GM12875 (cell line): ENCODE data around the gene TMEM164.

ENCODE experiments used
- H3K4me3 ChIP-seq: one replicate; pipeline ENCODE4 v1.5.1; 2011; ENCODE audit warnings: low read depth, low read length, control low read depth
- CTCF ChIP-seq: IDR thresholded peaks from 2 replicates; pipeline ENCODE4 v1.5.1; 2011; ENCODE audit warnings: low read depth, mild to moderate bottlenecking, control low read depth, inconsistent platforms, low read length, moderate library complexity, borderline replicate concordance; ENCODE audit not compliant: insufficient read depth

The TMEM164 gene

DNA sequence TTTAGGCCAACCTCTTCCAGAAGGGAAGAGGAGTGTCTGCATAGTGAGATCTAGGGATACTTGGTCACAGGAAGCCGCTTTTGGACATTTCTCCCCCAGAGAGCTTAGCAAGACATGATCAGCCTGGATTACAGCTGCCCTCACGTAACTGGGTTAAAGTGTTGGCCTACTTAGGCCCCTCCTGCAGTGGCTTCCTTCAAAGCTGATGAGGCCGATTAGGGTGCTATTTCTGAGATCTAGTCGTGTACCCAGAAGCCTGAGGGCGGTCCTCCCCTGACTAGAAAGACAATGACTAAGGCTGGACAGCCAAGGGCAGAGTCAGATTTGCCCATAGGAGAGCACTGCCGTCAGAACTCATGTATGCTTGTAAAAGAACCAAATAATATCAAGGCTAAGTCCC lies 180.0 kb downstream of the TMEM164 start:
- no peak overlapping the region for H3K4me3 ChIP-seq
- no peak for TF ChIP-seq CTCF

DNA sequence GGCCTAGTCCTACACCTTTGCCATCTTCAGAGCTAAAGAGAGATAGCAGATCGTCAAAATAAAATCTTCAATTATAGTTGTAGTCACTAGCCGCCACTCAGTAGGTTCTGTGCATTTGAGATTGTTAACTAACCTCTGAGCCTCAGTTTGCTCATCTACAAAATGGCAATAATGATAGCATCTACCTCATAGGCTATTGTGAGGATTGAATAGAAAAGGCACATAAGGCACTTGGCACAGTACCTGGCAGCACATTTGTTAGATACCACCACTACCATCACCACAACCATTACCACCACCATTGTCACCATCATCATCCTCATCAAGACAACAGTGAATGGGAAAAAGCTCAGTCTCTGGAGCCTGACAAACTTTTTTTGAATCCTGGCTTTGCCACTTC lies 180.4 kb downstream of the TMEM164 start:
- no peak overlapping the region for H3K4me3 ChIP-seq
- TF ChIP-seq CTCF: no peak

DNA sequence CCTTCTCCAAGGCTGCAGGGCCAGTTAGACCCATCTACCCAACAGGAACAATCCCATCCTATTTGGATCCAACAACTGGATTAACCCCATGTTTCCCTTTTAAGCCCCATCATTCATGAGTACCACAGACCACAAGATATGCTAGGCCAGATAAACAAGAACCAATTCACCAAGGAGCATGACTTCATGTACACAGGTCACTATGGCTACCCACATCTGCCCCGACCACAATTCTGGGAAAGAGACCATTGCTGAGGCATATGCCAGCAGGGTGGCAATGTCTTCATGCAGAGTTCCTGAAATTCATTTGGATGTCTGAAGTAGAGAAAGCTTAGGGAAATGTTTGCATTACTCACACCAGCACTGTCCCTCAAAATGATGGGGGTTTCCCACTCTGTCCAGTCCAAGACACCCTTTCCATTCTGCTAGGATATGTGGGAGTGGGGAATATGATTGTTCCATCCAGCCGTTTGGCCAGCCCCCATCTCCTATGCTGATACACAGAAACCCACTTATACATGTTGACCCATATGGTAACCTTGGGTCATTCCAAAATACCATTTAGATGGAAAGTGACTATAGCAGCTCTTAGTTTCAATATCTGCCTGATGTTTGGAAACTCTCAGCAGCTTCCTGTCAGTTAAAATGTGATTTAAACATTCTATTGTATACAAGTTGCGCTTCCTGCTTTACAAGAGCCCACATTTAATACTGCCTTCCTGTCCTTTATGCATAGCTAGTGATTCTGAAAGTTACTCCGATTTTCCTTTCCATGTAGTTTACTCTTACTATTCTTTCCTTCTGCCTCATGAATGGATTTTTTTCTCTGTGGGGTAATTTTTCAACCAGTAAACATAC lies 186.0 kb downstream of the TMEM164 start:
- no peak for TF ChIP-seq CTCF
- H3K4me3 ChIP-seq: no peak overlapping the region

GRCh38 chrX:110192516-110192915 lies 189.6 kb downstream of the TMEM164 start:
- H3K4me3 ChIP-seq: no peak overlapping the region
- TF ChIP-seq CTCF: no peak

- no peak overlapping the region for H3K4me3 ChIP-seq
- no peak for TF ChIP-seq CTCF
Observed at GRCh38 chrX:110194977-110195376, 192.1 kb downstream of the TMEM164 start.

GRCh38 chrX:110201799-110202198 lies 198.9 kb downstream of the TMEM164 start:
- no peak overlapping the region for H3K4me3 ChIP-seq
- no peak for TF ChIP-seq CTCF

DNA sequence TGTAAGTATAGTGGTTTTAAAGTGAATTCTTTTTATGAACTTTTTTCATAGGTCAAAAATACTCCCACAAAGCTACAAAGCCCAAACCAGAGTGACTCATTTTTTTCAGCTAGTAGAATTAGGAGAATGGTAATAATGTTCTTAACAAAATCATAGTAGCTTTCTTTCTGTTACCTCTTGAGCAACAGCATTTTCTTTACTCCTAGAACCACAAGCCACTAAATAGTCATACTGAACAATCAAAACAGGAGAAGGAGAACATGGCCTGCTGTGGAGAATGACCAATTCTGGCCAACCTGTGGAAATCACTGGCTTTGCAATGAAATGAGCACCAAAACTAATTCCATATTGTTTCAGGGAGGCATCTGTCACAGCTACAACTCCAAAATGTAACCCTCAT lies 202.1 kb downstream of the TMEM164 start:
- no peak for TF ChIP-seq CTCF
- H3K4me3 ChIP-seq: no peak overlapping the region
